Endothelial cell (in vitro differentiated cells): ENCODE data around the gene CDH22. TPM values are rescaled to one million over a fixed set of nuclear protein-coding genes. Genes with fewer than 3 reads are reported as not detected.

Experiments used
- DNase-seq: peaks from one replicate; pipeline ENCODE4 v3.0.0; 2021; ENCODE audit warnings: low spot score
- H3K27ac Mint-ChIP-seq: one replicate; pipeline ENCODE4 v1.8.0; 2021; ENCODE audit warnings: mixed read lengths, inconsistent platforms; ENCODE audit not compliant: unreplicated experiment
- H3K27me3 Mint-ChIP-seq: one replicate; pipeline ENCODE4 v1.8.0; 2021; ENCODE audit warnings: mild to moderate bottlenecking, moderate library complexity, mixed read lengths, inconsistent platforms; ENCODE audit not compliant: unreplicated experiment
- H3K36me3 Mint-ChIP-seq: one replicate; pipeline ENCODE4 v1.8.0; 2021; ENCODE audit warnings: mild to moderate bottlenecking, low read depth, mixed read lengths, inconsistent platforms; ENCODE audit not compliant: unreplicated experiment
- H3K4me1 Mint-ChIP-seq: one replicate; pipeline ENCODE4 v1.8.0; 2021; ENCODE audit warnings: mild to moderate bottlenecking, mixed read lengths, inconsistent platforms; ENCODE audit not compliant: unreplicated experiment
- H3K4me3 Mint-ChIP-seq: one replicate; pipeline ENCODE4 v1.8.0; 2021; ENCODE audit warnings: mild to moderate bottlenecking, mixed read lengths, inconsistent platforms; ENCODE audit not compliant: unreplicated experiment
- H3K9me3 Mint-ChIP-seq: one replicate; pipeline ENCODE4 v1.8.0; 2021; ENCODE audit warnings: mixed read lengths, inconsistent platforms; ENCODE audit not compliant: unreplicated experiment
- total RNA-seq: library from RNA; stranded (reverse); fragmentation: NEBNext Ultra II Directional; extraction: Animal tissue kit (Norgen Biotek cat#: 25700); gene quantifications from one replicate; pipeline ENCODE4 v1.2.1, GENCODE V29; 2021; ENCODE audit not compliant: unreplicated experiment
- TF ChIP-seq, protein P1 (sequence below): fragments of 200-600 bp; sonication (generic); IDR thresholded peaks from one replicate; pipeline ENCODE4 v1.5.0; 2021; ENCODE audit warnings: antibody characterized with exemption; ENCODE audit not compliant: unreplicated experiment

Gene CDH22
- total RNA-seq, 1 donor from 2014 or later = 1.3 TPM

DNA sequence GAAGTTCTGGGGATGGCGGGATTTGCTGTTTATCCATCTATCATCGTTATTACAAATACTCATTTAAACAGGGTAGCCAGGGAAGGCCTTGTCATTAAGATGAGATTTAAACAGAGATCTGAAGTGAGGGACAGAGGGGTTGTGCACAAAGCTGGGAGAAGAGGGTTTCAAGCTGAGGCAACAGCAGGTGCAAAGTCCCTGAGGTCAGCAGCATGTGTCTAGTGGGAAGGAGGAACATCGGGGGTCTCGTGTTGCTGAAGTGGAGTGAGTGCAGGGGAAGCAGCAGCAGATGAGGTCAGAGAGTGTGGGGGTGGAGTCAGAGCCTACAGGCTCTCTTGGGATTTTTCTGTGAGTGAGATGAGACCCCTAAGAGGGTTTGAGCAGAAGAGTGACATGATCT, 52.0 kb downstream of the CDH22 start:
- no peak for DNase-seq
- Mint-ChIP-seq H3K36me3 (no peaks in the 10 kb centered on the region), H3K4me1 (no peaks in the 10 kb centered on the region), H3K4me3 (no peak overlapping the region), H3K27ac (no peak overlapping the region), H3K27me3 (peaks cover 8% of the 10 kb centered on the region), H3K9me3 (no peaks in the 10 kb centered on the region)
- TF ChIP-seq, protein P1, sequence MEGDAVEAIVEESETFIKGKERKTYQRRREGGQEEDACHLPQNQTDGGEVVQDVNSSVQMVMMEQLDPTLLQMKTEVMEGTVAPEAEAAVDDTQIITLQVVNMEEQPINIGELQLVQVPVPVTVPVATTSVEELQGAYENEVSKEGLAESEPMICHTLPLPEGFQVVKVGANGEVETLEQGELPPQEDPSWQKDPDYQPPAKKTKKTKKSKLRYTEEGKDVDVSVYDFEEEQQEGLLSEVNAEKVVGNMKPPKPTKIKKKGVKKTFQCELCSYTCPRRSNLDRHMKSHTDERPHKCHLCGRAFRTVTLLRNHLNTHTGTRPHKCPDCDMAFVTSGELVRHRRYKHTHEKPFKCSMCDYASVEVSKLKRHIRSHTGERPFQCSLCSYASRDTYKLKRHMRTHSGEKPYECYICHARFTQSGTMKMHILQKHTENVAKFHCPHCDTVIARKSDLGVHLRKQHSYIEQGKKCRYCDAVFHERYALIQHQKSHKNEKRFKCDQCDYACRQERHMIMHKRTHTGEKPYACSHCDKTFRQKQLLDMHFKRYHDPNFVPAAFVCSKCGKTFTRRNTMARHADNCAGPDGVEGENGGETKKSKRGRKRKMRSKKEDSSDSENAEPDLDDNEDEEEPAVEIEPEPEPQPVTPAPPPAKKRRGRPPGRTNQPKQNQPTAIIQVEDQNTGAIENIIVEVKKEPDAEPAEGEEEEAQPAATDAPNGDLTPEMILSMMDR = no peak

DNA sequence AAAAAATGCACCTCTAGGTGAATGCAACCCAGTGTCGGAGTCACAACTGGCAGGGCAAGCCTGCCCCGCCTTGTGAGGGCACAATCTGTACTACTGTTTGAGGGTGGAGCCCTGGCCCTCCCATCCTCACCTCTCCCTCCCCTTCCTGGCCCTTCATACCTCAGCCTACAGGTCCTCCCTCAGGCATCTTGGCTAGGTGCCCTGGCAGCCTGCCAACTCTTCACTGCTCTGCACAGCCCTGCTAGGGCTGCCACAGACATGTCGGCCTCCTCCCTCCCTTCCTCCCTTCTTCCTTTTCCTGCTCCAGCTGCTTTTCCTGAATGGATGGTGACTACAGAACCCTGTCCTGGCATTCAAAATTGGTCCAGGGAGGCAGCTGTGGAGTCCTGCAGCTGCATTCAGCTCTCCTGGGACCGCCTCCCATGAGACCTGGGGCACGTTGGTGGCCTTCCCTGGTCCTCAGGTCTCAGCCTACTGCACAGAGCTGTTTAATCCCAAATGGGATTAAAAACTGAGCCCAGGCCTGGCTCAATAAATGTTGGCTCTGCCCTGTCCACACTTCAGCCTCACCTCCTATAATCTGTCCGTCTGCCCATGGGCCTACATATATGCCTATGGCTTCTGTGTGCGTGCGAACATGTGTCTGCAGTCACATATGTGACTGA, 52.7 kb downstream of the CDH22 start:
- no peaks in the 10 kb centered on the region for H3K36me3 Mint-ChIP-seq
- H3K27me3 Mint-ChIP-seq = peaks cover 8% of the 10 kb centered on the region
- peak; percentile 26 for DNase-seq
- H3K4me3 Mint-ChIP-seq = no peak overlapping the region
- no peaks in the 10 kb centered on the region for H3K9me3 Mint-ChIP-seq
- H3K27ac Mint-ChIP-seq = no peak overlapping the region
- TF ChIP-seq, protein P1 = no peak
- no peaks in the 10 kb centered on the region for H3K4me1 Mint-ChIP-seq

DNA sequence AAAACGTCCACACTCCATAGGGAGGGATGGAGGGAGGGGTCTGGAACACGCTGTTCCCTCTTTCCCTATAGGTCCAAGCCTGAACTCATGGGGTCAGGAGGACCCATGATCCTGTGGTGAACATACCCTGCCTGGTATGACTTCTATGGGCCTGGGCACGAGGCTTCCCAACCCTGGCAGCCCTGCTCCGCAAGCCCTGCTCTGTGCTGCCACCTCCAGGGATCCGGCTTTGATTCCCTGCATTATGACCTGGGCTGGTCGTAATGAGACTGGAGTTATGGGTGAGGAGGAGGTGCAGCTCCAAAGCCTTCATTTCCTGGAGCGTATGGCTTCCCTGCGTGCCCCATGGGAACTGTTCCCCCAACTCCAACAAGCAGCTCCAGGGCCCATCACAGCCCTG, 54.9 kb downstream of the CDH22 start:
- H3K4me1 Mint-ChIP-seq = peaks cover 5% of the 10 kb centered on the region
- peaks cover 12% of the 10 kb centered on the region for H3K27me3 Mint-ChIP-seq
- H3K27ac Mint-ChIP-seq = no peak overlapping the region
- H3K36me3 Mint-ChIP-seq = peaks cover 4% of the 10 kb centered on the region
- peak; percentile 22 for DNase-seq
- no peaks in the 10 kb centered on the region for H3K9me3 Mint-ChIP-seq
- TF ChIP-seq, protein P1 = no peak
- no peak overlapping the region for H3K4me3 Mint-ChIP-seq

DNA sequence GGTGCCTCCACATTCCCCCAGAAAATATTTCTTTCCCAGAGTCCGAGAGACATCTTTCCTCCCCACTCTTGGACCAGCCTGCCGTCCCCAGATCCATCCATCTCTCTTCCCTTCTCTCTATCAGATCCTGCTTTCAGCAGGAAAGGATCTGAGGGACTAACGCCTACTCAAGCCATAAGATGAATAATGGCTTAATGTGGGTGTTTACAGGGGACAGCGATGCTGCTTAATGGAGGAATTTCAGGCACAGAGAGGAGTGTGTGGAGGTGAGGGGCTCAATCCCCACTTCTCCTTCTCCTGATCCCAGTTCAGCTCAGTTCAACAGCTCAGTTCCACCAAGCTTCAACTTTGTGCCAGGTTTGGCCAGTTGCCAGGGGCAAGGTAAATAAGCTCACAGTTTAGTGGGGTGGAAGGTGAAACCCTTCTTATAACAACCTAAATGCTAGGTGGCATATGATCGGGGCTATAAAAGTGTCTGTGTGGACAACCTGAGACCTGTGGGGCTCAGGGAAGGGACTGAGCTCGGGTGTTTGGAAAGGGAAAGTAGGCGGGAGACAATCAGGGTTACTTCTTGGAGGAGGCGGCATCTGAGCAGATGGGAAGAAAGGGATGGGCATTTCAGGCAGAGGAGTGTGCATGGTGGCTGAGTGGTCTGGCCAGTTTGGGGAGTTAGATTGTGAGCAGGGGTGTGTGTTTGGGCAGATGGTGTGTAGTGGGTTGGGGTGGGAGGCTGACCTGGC, 55.8 kb downstream of the CDH22 start:
- H3K27me3 Mint-ChIP-seq = peaks cover 12% of the 10 kb centered on the region
- no peak for DNase-seq
- no peak overlapping the region for H3K4me3 Mint-ChIP-seq
- H3K36me3 Mint-ChIP-seq = peaks cover 4% of the 10 kb centered on the region
- H3K9me3 Mint-ChIP-seq = no peaks in the 10 kb centered on the region
- TF ChIP-seq, protein P1 = no peak
- H3K27ac Mint-ChIP-seq = no peak overlapping the region
- H3K4me1 Mint-ChIP-seq = peaks cover 5% of the 10 kb centered on the region

DNA sequence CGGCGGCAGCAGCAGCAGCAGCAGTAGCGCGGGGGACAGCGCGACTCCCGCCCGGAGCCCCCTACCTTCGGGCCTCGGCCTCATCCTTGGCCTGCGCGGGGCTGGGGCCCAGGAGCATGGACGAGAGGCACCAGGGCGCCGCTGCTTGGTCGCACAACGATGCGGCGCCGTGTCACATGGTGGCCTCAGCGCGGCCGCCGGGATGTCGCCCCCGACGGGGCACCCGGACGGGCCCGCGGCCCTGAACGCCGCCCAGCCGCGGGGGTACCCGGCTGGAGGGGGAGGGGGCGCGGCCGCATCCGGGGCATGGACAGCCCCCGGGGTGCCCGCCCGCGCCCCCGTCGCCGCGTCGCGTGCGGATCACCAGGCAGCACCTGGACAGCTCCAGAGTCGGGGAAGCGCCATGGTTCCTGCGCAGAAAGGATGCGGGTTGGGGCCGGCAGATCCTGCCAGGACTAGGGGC, 57.1 kb downstream of the CDH22 start:
- H3K27me3 Mint-ChIP-seq = peaks cover 12% of the 10 kb centered on the region
- DNase-seq = peak; percentile 50
- H3K9me3 Mint-ChIP-seq = no peaks in the 10 kb centered on the region
- no peak overlapping the region for H3K4me3 Mint-ChIP-seq
- TF ChIP-seq, protein P1 = no peak
- peaks cover 5% of the 10 kb centered on the region for H3K4me1 Mint-ChIP-seq
- peaks cover 4% of the 10 kb centered on the region for H3K36me3 Mint-ChIP-seq
- no peak overlapping the region for H3K27ac Mint-ChIP-seq
